Heart left ventricle (tissue), 13 donors: ENCODE measurements around the gene SAV1.
"Not testable (repeated sequence)": the region's sequence is repeated elsewhere in the genome, so short reads cannot be mapped to it uniquely, and the experiment has no call there.

Experiments used
- CTCF ChIP-seq, 12 donors: fragments of 200-600 bp; sonication (generic) in 4 of 12; IDR thresholded peaks; one replicate each; pipeline versions ENCODE4 v1.5.0 to v1.8.0; 2018 to 2022; ENCODE audit warnings: antibody characterized with exemption in 12 of 12, mild to moderate bottlenecking in 5 of 12
- POLR2A ChIP-seq, 2 donors: fragments of 450-650 bp; IDR thresholded peaks; one replicate each; pipeline ENCODE4 v1.6.1; 2017; ENCODE audit warnings: antibody characterized with exemption in 2 of 2, mild to moderate bottlenecking in 2 of 2, moderate library complexity in 2 of 2
- donor health status: ischemic (EF 13 %, LVEDD 7.1; RV severe dilation, severe dysfunction).
- donor health status: DM: no; HTN: yes; CAD: no.
- donor health status: DM: no; HTN: no; CAD: no.
- donor health status: ischemic (EF 25% LVEDD 6.9; RV normal size, moderate dysfunction).
- donor health status: ischemic (EF 25% LVEDD 5.7; RV mildly dilated, moderate dysfunction).
- donor health status: ischemic (EF 35%, LVEDD 5.7; RV mildly dilated, moderate dysfunction).
- donor health status: nonischemic (EF 11% LVEDD 7.7; RV severe dilation, severe dysfunction).
- donor health status: DM: yes; HTN: yes; CAD: no.
- donor health status: PGD.
- donor health status: ischemic (EF 29% LVEDD 5.4; RV normal size, mild dysfunction).
- donor health status: nonischemic (EF 23%, LVEDD 6.1; RV moderate dilation, normal function).

- TF ChIP-seq POLR2A, CTCF (IDR thresholded peaks at IDR 0.05): not testable (repeated sequence)
These were observed 26.2 kb upstream of the SAV1 start for GRCh38 chr14:50694260-50694659.
